ENCODE measurements around the gene MMP28.

DNA sequence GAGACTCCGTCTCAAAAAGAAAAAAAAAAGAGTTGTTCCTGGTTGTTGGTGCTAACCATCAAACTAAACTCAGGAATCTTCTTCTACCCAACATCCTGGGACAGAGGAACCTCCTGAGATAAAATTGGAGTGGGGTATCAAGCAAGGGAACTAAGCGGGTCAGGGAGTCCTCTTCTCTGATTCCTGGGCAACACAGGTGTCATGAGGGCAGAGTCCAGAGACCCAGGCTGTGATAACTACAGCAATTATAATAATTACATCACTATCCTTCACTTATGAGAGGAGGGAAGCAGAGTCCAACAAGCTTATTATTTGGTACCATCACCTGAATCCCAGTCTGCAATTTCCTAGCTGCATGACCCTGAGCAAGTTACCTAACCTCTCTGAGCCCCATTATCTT is 26.6 kb downstream of the MMP28 start:
- TF ChIP-seq, protein P1, sequence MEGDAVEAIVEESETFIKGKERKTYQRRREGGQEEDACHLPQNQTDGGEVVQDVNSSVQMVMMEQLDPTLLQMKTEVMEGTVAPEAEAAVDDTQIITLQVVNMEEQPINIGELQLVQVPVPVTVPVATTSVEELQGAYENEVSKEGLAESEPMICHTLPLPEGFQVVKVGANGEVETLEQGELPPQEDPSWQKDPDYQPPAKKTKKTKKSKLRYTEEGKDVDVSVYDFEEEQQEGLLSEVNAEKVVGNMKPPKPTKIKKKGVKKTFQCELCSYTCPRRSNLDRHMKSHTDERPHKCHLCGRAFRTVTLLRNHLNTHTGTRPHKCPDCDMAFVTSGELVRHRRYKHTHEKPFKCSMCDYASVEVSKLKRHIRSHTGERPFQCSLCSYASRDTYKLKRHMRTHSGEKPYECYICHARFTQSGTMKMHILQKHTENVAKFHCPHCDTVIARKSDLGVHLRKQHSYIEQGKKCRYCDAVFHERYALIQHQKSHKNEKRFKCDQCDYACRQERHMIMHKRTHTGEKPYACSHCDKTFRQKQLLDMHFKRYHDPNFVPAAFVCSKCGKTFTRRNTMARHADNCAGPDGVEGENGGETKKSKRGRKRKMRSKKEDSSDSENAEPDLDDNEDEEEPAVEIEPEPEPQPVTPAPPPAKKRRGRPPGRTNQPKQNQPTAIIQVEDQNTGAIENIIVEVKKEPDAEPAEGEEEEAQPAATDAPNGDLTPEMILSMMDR (IDR thresholded peaks at IDR 0.05) = no peak
- no peak for TF ChIP-seq POLR2A (IDR thresholded peaks at IDR 0.05)
